Testis (tissue), 2 donors: ENCODE results near the gene GAS2L2.

Experiments
- POLR2A ChIP-seq: fragments of 450-650 bp; IDR thresholded peaks from one replicate; pipeline ENCODE4 v1.6.1; 2017; ENCODE audit warnings: antibody characterized with exemption, mild to moderate bottlenecking, moderate library complexity
- TF ChIP-seq, protein P1 (sequence below), 3 experiments: fragments of 450-650 bp in 2 of 3; fragments of 200-600 bp in 1 of 3; sonication (generic) in 1 of 3; IDR thresholded peaks; one replicate each; pipeline ENCODE4 v1.5.1; 2016 to 2019; ENCODE audit warnings: antibody characterized with exemption in 3 of 3, mild to moderate bottlenecking in 2 of 3, moderate library complexity in 1 of 3

DNA sequence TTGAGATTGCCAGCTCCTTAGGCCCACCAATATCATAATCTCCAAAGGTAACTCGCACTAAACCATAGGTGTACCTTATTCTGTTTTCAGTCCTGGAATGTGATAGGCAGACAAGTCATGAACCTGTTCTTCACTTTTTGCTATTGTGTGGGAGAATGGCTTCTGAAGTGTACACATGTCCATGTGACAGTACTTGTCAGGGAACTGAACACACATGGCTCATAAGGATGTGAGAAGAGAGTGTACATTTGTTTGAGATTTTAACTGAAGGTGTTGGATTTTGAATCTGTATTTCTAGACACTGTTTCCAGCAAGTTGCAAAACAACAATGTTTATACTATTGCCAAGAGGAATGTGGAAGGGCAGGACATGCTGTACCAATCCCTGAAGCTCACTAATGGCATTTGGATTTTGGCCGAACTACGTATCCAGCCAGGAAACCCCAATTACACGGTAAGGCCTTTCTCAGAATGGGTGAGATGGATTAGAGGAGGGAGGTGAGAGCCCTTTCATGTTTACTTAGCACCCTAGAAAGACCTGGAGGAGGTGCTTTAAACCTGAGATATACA lies 36.1 kb downstream of the GAS2L2 start:
- TF ChIP-seq, protein P1, sequence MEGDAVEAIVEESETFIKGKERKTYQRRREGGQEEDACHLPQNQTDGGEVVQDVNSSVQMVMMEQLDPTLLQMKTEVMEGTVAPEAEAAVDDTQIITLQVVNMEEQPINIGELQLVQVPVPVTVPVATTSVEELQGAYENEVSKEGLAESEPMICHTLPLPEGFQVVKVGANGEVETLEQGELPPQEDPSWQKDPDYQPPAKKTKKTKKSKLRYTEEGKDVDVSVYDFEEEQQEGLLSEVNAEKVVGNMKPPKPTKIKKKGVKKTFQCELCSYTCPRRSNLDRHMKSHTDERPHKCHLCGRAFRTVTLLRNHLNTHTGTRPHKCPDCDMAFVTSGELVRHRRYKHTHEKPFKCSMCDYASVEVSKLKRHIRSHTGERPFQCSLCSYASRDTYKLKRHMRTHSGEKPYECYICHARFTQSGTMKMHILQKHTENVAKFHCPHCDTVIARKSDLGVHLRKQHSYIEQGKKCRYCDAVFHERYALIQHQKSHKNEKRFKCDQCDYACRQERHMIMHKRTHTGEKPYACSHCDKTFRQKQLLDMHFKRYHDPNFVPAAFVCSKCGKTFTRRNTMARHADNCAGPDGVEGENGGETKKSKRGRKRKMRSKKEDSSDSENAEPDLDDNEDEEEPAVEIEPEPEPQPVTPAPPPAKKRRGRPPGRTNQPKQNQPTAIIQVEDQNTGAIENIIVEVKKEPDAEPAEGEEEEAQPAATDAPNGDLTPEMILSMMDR (IDR thresholded peaks at IDR 0.05), result no peak
- no peak for TF ChIP-seq POLR2A
